ENCODE measurements around the gene IGSF23.

DNA sequence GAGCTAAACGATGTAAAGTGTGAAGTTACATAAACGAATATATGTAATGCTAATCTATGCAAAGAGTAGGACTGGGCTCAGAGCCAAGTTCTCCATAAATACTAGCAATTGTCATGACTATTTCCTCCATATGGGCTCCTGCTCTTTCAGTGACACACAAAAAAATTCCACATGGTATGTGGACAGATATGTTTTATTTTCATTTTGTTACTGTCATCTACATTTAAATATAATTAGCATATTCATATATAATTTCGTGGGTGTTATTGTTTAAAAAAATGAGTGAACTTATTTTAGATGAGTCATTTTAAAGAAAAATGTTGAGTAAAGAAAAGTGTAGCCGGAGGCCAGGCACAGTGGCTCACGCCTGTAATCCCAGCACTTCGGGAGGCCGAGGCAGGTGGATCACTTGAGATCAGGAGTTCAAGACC is 5.0 kb upstream of the IGSF23 start:
- TF ChIP-seq, protein P1, sequence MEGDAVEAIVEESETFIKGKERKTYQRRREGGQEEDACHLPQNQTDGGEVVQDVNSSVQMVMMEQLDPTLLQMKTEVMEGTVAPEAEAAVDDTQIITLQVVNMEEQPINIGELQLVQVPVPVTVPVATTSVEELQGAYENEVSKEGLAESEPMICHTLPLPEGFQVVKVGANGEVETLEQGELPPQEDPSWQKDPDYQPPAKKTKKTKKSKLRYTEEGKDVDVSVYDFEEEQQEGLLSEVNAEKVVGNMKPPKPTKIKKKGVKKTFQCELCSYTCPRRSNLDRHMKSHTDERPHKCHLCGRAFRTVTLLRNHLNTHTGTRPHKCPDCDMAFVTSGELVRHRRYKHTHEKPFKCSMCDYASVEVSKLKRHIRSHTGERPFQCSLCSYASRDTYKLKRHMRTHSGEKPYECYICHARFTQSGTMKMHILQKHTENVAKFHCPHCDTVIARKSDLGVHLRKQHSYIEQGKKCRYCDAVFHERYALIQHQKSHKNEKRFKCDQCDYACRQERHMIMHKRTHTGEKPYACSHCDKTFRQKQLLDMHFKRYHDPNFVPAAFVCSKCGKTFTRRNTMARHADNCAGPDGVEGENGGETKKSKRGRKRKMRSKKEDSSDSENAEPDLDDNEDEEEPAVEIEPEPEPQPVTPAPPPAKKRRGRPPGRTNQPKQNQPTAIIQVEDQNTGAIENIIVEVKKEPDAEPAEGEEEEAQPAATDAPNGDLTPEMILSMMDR (IDR thresholded peaks at IDR 0.05 in 4 of 5, conservative IDR thresholded peaks at IDR 0.05 in 1 of 5): no peak
- no peak for TF ChIP-seq POLR2A (IDR thresholded peaks at IDR 0.05)

Measured in gastrocnemius medialis (tissue), 4 donors.